NCI-H345 (cell line): Measurements from ENCODE around the gene SLC16A4.

Experiments
- DNase-seq: peaks from one replicate; lab custom pipeline; 2025; lab: John Stamatoyannopoulos, UW

The SLC16A4 gene

GRCh38 chr1:110326826-110327225, 64.0 kb downstream of the SLC16A4 start:
- DNase-seq = no peak

GRCh38 chr1:110324667-110325066, 66.2 kb downstream of the SLC16A4 start:
- DNase-seq = no peak

GRCh38 chr1:110321846-110322245, 69.0 kb downstream of the SLC16A4 start:
- DNase-seq = no peak

- DNase-seq = no peak
These were observed 69.8 kb downstream of the SLC16A4 start for GRCh38 chr1:110321045-110321444.

GRCh38 chr1:110320168-110320518, 70.7 kb downstream of the SLC16A4 start:
- DNase-seq = no peak

GRCh38 chr1:110319332-110320167, 71.3 kb downstream of the SLC16A4 start:
- no peak for DNase-seq

GRCh38 chr1:110318046-110318445, 72.8 kb downstream of the SLC16A4 start:
- no peak for DNase-seq

GRCh38 chr1:110316735-110317134, 74.1 kb downstream of the SLC16A4 start:
- no peak for DNase-seq
